ENCODE results near the gene VDAC1. TPM values are rescaled to one million over a fixed set of nuclear protein-coding genes. Genes with fewer than 3 reads are reported as not detected.

Gene VDAC1
- total RNA-seq, 2 donors from 2014 or later: 202 to 226 TPM

- Histone ChIP-seq H3K4me3 (ENCODE audit: low read length) (no peak overlapping the region), H3K27me3 (ENCODE audit: control insufficient read depth, insufficient read depth, low read length, poor library complexity, severe bottlenecking) (no peaks in the 10 kb centered on the region), H3K4me1 (ENCODE audit: control insufficient read depth, insufficient read depth, low read length) (no peaks in the 10 kb centered on the region), H3K9ac (ENCODE audit: extremely low read depth, low read length, poor library complexity, severe bottlenecking) (no peak overlapping the region), H3K9me3 (ENCODE audit: control insufficient read depth, low read length) (no peaks in the 10 kb centered on the region), H3K27ac (ENCODE audit: low read depth, low read length) (no peak overlapping the region), H3K36me3 (ENCODE audit: control insufficient read depth, insufficient read depth, low read length) (no peaks in the 10 kb centered on the region)
- DNase-seq: no peak
- no peak overlapping the region for H3K4me3 Mint-ChIP-seq
- H3K27ac Mint-ChIP-seq: no peak overlapping the region
- peaks cover 4% of the 10 kb centered on the region for H3K27me3 Mint-ChIP-seq (ENCODE audit: insufficient read depth)
- H3K4me1 Mint-ChIP-seq: peaks cover 13% of the 10 kb centered on the region
- WGBS, 2 experiments (ENCODE audit: insufficient coverage in 1 of 2, insufficient read length in 1 of 2): 91 to 95% methylated on average over 2 to 8 of the region's 8 CpGs
- no peak for TF ChIP-seq CTCF (conservative IDR thresholded peaks at IDR 0.05)
- H3K36me3 Mint-ChIP-seq (ENCODE audit: low read depth): no peaks in the 10 kb centered on the region
- no peaks in the 10 kb centered on the region for H3K9me3 Mint-ChIP-seq
Observed at GRCh38 chr5:134047687-134048056, 42.9 kb upstream of the VDAC1 start.

DNA sequence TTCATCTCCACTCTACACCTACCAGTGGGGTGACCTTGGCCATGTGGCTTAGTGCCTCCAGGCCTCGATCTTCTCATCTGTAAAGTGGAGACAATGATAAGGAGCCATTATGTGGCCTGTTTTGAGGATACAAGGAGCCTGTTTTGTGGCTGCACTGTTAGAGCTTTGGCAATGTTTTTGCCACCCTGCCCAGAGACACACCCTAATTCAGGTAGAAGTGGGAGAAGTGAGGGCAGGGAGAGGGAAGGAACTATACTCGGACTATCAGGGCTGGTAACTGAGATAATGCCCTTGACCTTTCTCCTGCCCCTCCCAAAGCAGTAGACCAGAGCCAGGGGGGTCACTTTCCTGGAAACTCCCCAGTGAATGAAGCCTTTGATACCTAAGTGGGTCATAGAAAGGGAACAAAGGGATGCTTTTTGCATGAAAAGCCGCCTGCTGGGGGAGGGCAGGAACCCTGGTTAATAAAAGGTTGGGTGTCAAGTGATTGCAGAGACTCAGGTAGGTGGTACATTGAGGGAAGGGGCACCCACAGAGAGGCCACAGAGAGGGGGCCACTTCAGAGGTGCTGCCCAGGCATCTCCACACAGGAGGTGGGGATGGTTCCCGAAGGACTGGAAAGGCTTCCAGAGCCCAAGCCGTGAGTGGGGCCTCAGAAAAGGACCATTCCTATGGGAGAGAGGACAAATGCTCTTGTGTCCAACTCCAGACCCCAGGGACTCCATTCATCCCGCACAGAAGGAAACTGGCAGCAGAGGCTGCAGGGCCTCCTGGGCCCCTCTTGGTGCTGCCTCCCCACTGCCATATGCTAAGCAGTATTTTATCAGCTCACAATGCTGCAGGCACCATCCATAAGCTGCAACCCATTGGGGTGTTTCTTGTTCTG is 42.3 kb upstream of the VDAC1 start:
- Histone ChIP-seq H3K4me3 (ENCODE audit: low read length) (no peak overlapping the region), H3K36me3 (ENCODE audit: control insufficient read depth, insufficient read depth, low read length) (no peaks in the 10 kb centered on the region), H3K9ac (ENCODE audit: extremely low read depth, low read length, poor library complexity, severe bottlenecking) (no peak overlapping the region), H3K4me1 (ENCODE audit: control insufficient read depth, insufficient read depth, low read length) (no peaks in the 10 kb centered on the region), H3K27me3 (ENCODE audit: control insufficient read depth, insufficient read depth, low read length, poor library complexity, severe bottlenecking) (no peaks in the 10 kb centered on the region), H3K9me3 (ENCODE audit: control insufficient read depth, low read length) (no peaks in the 10 kb centered on the region), H3K27ac (ENCODE audit: low read depth, low read length) (no peak overlapping the region)
- H3K27ac Mint-ChIP-seq: no peak overlapping the region
- H3K27me3 Mint-ChIP-seq (ENCODE audit: insufficient read depth): peaks cover 4% of the 10 kb centered on the region
- no peaks in the 10 kb centered on the region for H3K36me3 Mint-ChIP-seq (ENCODE audit: low read depth)
- no peak for TF ChIP-seq CTCF (conservative IDR thresholded peaks at IDR 0.05)
- 50 to 52% methylated on average over 2 to 6 of the region's 6 CpGs for WGBS, 2 experiments (ENCODE audit: insufficient coverage in 1 of 2, insufficient read length in 1 of 2)
- no peak overlapping the region for H3K4me3 Mint-ChIP-seq
- DNase-seq: peak; percentile 76
- peaks cover 13% of the 10 kb centered on the region for H3K4me1 Mint-ChIP-seq
- no peaks in the 10 kb centered on the region for H3K9me3 Mint-ChIP-seq

GRCh38 chr5:134046330-134046729 is 41.6 kb upstream of the VDAC1 start:
- no peaks in the 10 kb centered on the region for H3K9me3 Mint-ChIP-seq
- Histone ChIP-seq H3K4me1 (ENCODE audit: control insufficient read depth, insufficient read depth, low read length) (no peaks in the 10 kb centered on the region), H3K27me3 (ENCODE audit: control insufficient read depth, insufficient read depth, low read length, poor library complexity, severe bottlenecking) (no peaks in the 10 kb centered on the region), H3K9ac (ENCODE audit: extremely low read depth, low read length, poor library complexity, severe bottlenecking) (no peak overlapping the region), H3K4me3 (ENCODE audit: low read length) (no peak overlapping the region), H3K27ac (ENCODE audit: low read depth, low read length) (no peak overlapping the region), H3K9me3 (ENCODE audit: control insufficient read depth, low read length) (no peaks in the 10 kb centered on the region), H3K36me3 (ENCODE audit: control insufficient read depth, insufficient read depth, low read length) (no peaks in the 10 kb centered on the region)
- DNase-seq: no peak
- no peak for TF ChIP-seq CTCF (conservative IDR thresholded peaks at IDR 0.05)
- 86 to 88% methylated on average over 2 to 4 of the region's 4 CpGs for WGBS, 2 experiments (ENCODE audit: insufficient coverage in 1 of 2, insufficient read length in 1 of 2)
- no peak overlapping the region for H3K4me3 Mint-ChIP-seq
- peaks cover 4% of the 10 kb centered on the region for H3K27me3 Mint-ChIP-seq (ENCODE audit: insufficient read depth)
- H3K4me1 Mint-ChIP-seq: peaks cover 13% of the 10 kb centered on the region
- no peaks in the 10 kb centered on the region for H3K36me3 Mint-ChIP-seq (ENCODE audit: low read depth)
- H3K27ac Mint-ChIP-seq: no peak overlapping the region
